Measurements from ENCODE around the gene SPOCK1.

Gene SPOCK1

GRCh38 chr5:137379555-137380286 lies 119.4 kb downstream of the SPOCK1 start:
- peaks cover 8% of the 10 kb centered on the region for H3K27me3 Mint-ChIP-seq (ENCODE audit: low read depth, poor library complexity)
- no peak for DNase-seq
- peaks cover 6% of the 10 kb centered on the region for H3K4me1 Mint-ChIP-seq
- H3K4me3 Mint-ChIP-seq = no peak overlapping the region
- TF ChIP-seq CTCF (IDR thresholded peaks at IDR 0.05) = no peak
- peaks cover 34% of the 10 kb centered on the region for H3K9me3 Mint-ChIP-seq
- no peak overlapping the region for H3K27ac Mint-ChIP-seq
- peaks cover 20% of the 10 kb centered on the region for H3K36me3 Mint-ChIP-seq (ENCODE audit: low read depth)

- no peak overlapping the region for H3K4me3 Mint-ChIP-seq
- H3K4me1 Mint-ChIP-seq = peaks cover 6% of the 10 kb centered on the region
- no peak for TF ChIP-seq CTCF (IDR thresholded peaks at IDR 0.05)
- DNase-seq = no peak
- H3K27ac Mint-ChIP-seq = no peak overlapping the region
- H3K36me3 Mint-ChIP-seq (ENCODE audit: low read depth) = peaks cover 10% of the 10 kb centered on the region
- H3K27me3 Mint-ChIP-seq (ENCODE audit: low read depth, poor library complexity) = peaks cover 8% of the 10 kb centered on the region
- peaks cover 11% of the 10 kb centered on the region for H3K9me3 Mint-ChIP-seq
Observed at GRCh38 chr5:137375741-137376526, 123.2 kb downstream of the SPOCK1 start.

- H3K27ac Mint-ChIP-seq = no peak overlapping the region
- no peak for DNase-seq
- H3K27me3 Mint-ChIP-seq (ENCODE audit: low read depth, poor library complexity) = peaks cover 15% of the 10 kb centered on the region
- no peaks in the 10 kb centered on the region for H3K9me3 Mint-ChIP-seq
- H3K36me3 Mint-ChIP-seq (ENCODE audit: low read depth) = no peaks in the 10 kb centered on the region
- H3K4me1 Mint-ChIP-seq = peaks cover 6% of the 10 kb centered on the region
- no peak for TF ChIP-seq CTCF (IDR thresholded peaks at IDR 0.05)
- H3K4me3 Mint-ChIP-seq = no peak overlapping the region
Observed at GRCh38 chr5:137374110-137374714, 124.9 kb downstream of the SPOCK1 start.

GRCh38 chr5:137372773-137373160 lies 126.4 kb downstream of the SPOCK1 start:
- H3K4me3 Mint-ChIP-seq = no peak overlapping the region
- DNase-seq = no peak
- H3K27me3 Mint-ChIP-seq (ENCODE audit: low read depth, poor library complexity) = peaks cover 12% of the 10 kb centered on the region
- TF ChIP-seq CTCF (IDR thresholded peaks at IDR 0.05) = no peak
- H3K27ac Mint-ChIP-seq = no peak overlapping the region
- H3K9me3 Mint-ChIP-seq = no peaks in the 10 kb centered on the region
- H3K36me3 Mint-ChIP-seq (ENCODE audit: low read depth) = no peaks in the 10 kb centered on the region
- H3K4me1 Mint-ChIP-seq = peaks cover 6% of the 10 kb centered on the region

GRCh38 chr5:137372016-137372772 lies 126.9 kb downstream of the SPOCK1 start:
- peaks cover 6% of the 10 kb centered on the region for H3K4me1 Mint-ChIP-seq
- DNase-seq = no peak

More at GRCh38 chr5:137372016-137372772, 126.9 kb downstream of the SPOCK1 start:
- H3K27me3 Mint-ChIP-seq (ENCODE audit: low read depth, poor library complexity) = peaks cover 12% of the 10 kb centered on the region
- H3K27ac Mint-ChIP-seq = no peak overlapping the region
- no peak for TF ChIP-seq CTCF (IDR thresholded peaks at IDR 0.05)
- no peak overlapping the region for H3K4me3 Mint-ChIP-seq
- H3K36me3 Mint-ChIP-seq (ENCODE audit: low read depth) = no peaks in the 10 kb centered on the region
- H3K9me3 Mint-ChIP-seq = no peaks in the 10 kb centered on the region

Data from nephron progenitor cell (in vitro differentiated cells).